Measurements from ENCODE around the gene MDM1. TPM values are rescaled to one million over a fixed set of nuclear protein-coding genes. Genes with fewer than 3 reads are reported as not detected.

MDM1 gene
- total and polyA plus RNA-seq, 2 experiments from 2014 or later, result 13.6 to 18.9 TPM

DNA sequence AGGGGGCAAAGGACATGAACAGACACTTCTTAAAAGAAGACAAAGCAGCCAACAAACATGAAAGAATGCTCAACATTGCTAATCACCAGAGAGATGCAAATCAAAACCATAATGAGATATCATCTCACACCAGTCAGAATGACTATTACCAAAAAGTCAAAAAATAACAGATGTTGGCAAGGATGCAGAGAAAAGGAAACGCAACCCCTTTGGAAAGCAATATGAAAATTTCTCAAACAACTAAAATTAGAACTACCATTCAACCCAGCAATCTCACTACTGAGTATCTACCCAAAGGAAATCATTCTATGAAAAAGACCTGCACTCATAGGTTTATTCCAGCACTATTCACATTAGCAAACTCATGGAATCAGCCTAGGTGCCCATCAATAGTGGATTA is 25.6 kb downstream of the MDM1 start:
- Histone ChIP-seq H3K4me3 (no peak overlapping the region), H3K36me3 (ENCODE audit: insufficient read depth) (no peaks in the 10 kb centered on the region), H3K27ac (ENCODE audit: low read depth) (no peak overlapping the region), H3K4me1 (ENCODE audit: insufficient read depth) (no peaks in the 10 kb centered on the region), H3K4me2 (no peak overlapping the region), H3K9me2 (ENCODE audit: insufficient read depth) (no peaks in the 10 kb centered on the region), H3F3A (replicated peaks; ENCODE audit: low read depth) (no peaks in the 10 kb centered on the region), H3K27me3 (ENCODE audit: insufficient read depth) (no peaks in the 10 kb centered on the region), H2AFZ (no peak overlapping the region), H3K79me2 (replicated peaks; ENCODE audit: insufficient read depth) (no peaks in the 10 kb centered on the region), H4K20me1 (replicated peaks; ENCODE audit: insufficient read depth) (no peaks in the 10 kb centered on the region)
- H3K9me3 Mint-ChIP-seq, result no peaks in the 10 kb centered on the region
- no peaks in the 10 kb centered on the region for H3K4me1 Mint-ChIP-seq
- ATAC-seq (no peak), DNase-seq (ENCODE audit: low spot score) (no peak)
- H3K27ac Mint-ChIP-seq, result no peak overlapping the region
- TF ChIP-seq ZNF114 (CRISPR knock-in tag; IDR thresholded peaks at IDR 0.05) (no peak), CREB1 (CRISPR knock-in tag; IDR thresholded peaks at IDR 0.05; ENCODE audit: low read depth) (no peak), EZH2 (IDR thresholded peaks at IDR 0.05; ENCODE audit: low read depth, unreplicated experiment) (no peak), STAT1 (IDR thresholded peaks at IDR 0.05; ENCODE audit: unreplicated experiment) (no peak), POLR2AphosphoS5 (IDR thresholded peaks at IDR 0.05; ENCODE audit: low read depth) (no peak), ETS1 (IDR thresholded peaks at IDR 0.05) (no peak), ZNF331 (CRISPR knock-in tag; IDR thresholded peaks at IDR 0.05; ENCODE audit: low read depth) (no peak), EZH2phosphoT487 (IDR thresholded peaks at IDR 0.05; ENCODE audit: unreplicated experiment) (no peak), CTCF (conservative IDR thresholded peaks at IDR 0.05; ENCODE audit: low read depth in 2 of 2) (no peak), NANOG (IDR thresholded peaks at IDR 0.05; ENCODE audit: borderline replicate concordance) (no peak)
- TF ChIP-seq, protein P1, sequence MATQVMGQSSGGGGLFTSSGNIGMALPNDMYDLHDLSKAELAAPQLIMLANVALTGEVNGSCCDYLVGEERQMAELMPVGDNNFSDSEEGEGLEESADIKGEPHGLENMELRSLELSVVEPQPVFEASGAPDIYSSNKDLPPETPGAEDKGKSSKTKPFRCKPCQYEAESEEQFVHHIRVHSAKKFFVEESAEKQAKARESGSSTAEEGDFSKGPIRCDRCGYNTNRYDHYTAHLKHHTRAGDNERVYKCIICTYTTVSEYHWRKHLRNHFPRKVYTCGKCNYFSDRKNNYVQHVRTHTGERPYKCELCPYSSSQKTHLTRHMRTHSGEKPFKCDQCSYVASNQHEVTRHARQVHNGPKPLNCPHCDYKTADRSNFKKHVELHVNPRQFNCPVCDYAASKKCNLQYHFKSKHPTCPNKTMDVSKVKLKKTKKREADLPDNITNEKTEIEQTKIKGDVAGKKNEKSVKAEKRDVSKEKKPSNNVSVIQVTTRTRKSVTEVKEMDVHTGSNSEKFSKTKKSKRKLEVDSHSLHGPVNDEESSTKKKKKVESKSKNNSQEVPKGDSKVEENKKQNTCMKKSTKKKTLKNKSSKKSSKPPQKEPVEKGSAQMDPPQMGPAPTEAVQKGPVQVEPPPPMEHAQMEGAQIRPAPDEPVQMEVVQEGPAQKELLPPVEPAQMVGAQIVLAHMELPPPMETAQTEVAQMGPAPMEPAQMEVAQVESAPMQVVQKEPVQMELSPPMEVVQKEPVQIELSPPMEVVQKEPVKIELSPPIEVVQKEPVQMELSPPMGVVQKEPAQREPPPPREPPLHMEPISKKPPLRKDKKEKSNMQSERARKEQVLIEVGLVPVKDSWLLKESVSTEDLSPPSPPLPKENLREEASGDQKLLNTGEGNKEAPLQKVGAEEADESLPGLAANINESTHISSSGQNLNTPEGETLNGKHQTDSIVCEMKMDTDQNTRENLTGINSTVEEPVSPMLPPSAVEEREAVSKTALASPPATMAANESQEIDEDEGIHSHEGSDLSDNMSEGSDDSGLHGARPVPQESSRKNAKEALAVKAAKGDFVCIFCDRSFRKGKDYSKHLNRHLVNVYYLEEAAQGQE (IDR thresholded peaks at IDR 0.05; ENCODE audit: unreplicated experiment), result no peak
- TF ChIP-seq, protein P2, sequence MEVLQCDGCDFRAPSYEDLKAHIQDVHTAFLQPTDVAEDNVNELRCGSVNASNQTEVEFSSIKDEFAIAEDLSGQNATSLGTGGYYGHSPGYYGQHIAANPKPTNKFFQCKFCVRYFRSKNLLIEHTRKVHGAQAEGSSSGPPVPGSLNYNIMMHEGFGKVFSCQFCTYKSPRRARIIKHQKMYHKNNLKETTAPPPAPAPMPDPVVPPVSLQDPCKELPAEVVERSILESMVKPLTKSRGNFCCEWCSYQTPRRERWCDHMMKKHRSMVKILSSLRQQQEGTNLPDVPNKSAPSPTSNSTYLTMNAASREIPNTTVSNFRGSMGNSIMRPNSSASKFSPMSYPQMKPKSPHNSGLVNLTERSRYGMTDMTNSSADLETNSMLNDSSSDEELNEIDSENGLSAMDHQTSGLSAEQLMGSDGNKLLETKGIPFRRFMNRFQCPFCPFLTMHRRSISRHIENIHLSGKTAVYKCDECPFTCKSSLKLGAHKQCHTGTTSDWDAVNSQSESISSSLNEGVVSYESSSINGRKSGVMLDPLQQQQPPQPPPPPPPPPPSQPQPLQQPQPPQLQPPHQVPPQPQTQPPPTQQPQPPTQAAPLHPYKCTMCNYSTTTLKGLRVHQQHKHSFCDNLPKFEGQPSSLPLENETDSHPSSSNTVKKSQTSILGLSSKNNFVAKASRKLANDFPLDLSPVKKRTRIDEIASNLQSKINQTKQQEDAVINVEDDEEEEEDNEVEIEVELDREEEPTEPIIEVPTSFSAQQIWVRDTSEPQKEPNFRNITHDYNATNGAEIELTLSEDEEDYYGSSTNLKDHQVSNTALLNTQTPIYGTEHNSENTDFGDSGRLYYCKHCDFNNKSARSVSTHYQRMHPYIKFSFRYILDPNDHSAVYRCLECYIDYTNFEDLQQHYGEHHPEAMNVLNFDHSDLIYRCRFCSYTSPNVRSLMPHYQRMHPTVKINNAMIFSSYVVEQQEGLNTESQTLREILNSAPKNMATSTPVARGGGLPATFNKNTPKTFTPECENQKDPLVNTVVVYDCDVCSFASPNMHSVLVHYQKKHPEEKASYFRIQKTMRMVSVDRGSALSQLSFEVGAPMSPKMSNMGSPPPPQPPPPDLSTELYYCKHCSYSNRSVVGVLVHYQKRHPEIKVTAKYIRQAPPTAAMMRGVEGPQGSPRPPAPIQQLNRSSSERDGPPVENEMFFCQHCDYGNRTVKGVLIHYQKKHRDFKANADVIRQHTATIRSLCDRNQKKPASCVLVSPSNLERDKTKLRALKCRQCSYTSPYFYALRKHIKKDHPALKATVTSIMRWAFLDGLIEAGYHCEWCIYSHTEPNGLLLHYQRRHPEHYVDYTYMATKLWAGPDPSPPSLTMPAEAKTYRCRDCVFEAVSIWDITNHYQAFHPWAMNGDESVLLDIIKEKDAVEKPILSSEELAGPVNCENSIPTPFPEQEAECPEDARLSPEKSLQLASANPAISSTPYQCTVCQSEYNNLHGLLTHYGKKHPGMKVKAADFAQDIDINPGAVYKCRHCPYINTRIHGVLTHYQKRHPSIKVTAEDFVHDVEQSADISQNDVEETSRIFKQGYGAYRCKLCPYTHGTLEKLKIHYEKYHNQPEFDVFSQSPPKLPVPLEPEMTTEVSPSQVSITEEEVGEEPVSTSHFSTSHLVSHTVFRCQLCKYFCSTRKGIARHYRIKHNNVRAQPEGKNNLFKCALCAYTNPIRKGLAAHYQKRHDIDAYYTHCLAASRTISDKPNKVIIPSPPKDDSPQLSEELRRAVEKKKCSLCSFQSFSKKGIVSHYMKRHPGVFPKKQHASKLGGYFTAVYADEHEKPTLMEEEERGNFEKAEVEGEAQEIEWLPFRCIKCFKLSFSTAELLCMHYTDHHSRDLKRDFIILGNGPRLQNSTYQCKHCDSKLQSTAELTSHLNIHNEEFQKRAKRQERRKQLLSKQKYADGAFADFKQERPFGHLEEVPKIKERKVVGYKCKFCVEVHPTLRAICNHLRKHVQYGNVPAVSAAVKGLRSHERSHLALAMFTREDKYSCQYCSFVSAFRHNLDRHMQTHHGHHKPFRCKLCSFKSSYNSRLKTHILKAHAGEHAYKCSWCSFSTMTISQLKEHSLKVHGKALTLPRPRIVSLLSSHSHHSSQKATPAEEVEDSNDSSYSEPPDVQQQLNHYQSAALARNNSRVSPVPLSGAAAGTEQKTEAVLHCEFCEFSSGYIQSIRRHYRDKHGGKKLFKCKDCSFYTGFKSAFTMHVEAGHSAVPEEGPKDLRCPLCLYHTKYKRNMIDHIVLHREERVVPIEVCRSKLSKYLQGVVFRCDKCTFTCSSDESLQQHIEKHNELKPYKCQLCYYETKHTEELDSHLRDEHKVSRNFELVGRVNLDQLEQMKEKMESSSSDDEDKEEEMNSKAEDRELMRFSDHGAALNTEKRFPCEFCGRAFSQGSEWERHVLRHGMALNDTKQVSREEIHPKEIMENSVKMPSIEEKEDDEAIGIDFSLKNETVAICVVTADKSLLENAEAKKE (CRISPR knock-in tag; IDR thresholded peaks at IDR 0.05), result no peak
- H3K4me3 Mint-ChIP-seq, result no peak overlapping the region
- H3K27me3 Mint-ChIP-seq (ENCODE audit: insufficient read depth, low read depth, poor library complexity), result no peaks in the 10 kb centered on the region
- H3K36me3 Mint-ChIP-seq (ENCODE audit: low read depth), result peaks cover 7% of the 10 kb centered on the region

All from GM23338 (cell line).